HTERT RPE-1 (cell line): ENCODE data around the gene TBXAS1.

ENCODE experiments used
- in situ Hi-C: fragments of 300-500 bp; cut with MboI; formaldehyde crosslinking; loops from 4 replicates; pipeline ENCODE4 v1.14.3; 2020; ENCODE audit warnings: low sequenced_read_pairs

Gene TBXAS1

DNA sequence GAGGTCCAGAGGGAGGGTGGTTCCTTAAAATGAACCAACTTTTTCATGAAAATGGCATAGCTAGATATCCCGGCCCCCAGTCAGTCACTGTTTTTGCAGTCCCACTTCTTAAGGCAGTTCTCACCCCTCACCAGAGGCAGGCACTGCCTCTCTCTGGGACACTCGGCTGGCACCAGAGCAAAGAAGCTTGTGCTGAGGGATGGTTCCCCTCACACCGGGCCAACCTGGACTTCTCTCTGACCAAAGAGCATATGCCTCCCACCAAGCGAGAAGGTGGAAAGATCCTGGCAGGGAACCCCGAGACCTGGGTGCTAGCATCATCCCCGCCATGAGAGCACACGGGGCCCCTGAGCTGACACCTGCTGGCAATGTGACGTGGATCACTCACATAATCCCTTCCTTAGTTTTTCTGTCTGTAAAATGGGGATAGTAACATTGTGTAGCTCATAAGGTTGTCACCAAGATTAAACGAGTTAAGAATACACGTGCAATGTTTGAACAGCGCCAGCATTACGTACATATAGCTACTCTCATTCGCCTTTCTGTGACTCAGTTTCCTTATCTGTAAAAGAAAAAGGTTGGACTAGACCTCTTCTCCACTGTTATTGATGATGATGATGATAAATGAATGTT is 145.2 kb downstream of the TBXAS1 start:
- in situ Hi-C loops, result no loop called here

DNA sequence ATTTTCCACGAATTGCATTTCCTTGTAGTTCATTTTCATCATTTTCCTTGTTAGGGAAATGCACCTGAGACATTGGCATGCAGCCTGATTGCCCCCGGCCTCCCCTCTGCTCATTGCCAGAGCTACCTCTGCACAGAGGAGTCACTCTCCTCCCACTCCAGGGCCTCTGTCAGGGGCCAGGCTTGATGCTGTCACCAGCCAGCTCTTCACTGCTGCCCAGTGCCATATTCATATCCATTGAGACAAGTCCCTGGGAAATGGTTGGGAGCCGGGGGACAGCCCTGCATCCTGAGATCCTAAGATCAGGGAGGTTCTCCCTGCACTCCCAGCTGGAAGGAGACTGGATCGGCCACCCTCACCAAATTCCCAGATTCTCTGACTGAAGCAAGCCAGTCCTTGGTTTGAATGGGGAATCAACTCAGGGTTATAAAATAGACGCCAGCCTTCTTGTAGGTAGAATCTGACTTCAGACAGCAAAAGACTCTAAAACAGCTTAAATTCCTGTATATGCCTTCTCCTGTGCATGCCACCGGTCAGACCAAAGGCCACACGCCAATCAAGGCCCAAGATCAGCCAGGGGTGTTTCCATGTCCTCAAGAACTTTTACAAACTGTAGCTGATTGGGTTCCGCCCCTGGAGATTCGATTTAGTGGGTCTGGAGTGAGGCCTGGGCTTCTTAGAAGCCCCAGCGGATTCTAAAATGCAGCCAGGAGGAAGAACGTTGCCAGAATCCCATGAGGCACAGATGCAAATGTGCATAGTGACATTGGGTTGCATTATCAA is 147.2 kb downstream of the TBXAS1 start:
- in situ Hi-C loops, result no loop called here

DNA sequence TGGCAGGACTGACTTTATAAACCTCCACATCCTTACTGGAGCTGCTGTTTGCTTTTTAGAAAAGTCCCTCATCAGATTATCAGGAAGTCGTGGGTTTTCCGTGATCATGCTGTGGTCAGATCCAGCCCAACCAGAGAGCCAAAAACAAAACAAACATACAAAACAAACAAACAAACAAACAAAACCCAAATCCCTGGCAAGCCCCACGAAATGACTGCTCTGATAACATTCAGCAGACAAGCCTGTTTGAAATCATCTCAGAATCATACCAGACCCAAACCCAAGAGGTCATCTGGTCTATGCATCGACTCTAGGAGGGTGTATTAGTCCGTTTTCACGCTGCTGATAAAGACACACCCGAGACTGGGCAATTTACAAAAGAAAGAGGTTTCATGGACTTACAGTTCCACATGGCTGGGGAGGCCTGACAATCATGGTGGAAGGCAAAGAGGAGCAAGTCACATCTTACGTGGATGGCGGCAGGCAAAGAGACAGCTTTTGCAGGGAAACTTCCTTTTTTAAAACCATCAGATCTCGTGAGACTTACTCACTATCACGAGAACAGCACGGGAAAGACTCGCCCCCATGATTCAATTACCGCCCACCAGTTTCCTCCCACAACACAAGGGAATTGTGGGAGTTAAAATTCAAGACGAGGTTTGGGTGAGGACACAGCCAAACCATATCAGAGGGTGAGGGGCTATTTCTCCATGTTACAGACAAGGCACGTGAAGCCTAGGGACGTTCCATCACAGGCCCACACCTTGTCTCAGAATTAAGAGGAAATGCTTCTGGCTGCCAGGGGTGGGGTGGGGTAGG is 148.0 kb downstream of the TBXAS1 start:
- in situ Hi-C loops, result no loop called here

DNA sequence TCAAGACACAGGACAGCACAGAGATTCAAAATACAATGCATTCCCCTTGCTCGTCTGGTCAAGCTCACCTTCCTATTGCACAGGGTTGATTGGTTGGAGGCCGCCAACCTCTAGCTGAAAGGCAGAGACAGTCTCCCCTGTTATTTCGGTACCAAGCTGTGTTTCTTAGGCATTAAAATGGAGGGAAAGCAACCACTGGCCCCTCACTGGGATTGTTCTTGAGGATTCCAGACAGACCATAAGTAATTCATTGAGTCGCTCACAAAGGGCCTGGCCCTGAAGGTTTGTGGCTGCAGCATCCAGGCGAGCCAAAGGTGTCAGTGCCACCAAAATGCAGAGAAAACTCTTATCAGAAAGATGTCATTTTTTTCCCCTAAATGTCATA is 152.4 kb downstream of the TBXAS1 start:
- in situ Hi-C loops, result no loop called here

DNA sequence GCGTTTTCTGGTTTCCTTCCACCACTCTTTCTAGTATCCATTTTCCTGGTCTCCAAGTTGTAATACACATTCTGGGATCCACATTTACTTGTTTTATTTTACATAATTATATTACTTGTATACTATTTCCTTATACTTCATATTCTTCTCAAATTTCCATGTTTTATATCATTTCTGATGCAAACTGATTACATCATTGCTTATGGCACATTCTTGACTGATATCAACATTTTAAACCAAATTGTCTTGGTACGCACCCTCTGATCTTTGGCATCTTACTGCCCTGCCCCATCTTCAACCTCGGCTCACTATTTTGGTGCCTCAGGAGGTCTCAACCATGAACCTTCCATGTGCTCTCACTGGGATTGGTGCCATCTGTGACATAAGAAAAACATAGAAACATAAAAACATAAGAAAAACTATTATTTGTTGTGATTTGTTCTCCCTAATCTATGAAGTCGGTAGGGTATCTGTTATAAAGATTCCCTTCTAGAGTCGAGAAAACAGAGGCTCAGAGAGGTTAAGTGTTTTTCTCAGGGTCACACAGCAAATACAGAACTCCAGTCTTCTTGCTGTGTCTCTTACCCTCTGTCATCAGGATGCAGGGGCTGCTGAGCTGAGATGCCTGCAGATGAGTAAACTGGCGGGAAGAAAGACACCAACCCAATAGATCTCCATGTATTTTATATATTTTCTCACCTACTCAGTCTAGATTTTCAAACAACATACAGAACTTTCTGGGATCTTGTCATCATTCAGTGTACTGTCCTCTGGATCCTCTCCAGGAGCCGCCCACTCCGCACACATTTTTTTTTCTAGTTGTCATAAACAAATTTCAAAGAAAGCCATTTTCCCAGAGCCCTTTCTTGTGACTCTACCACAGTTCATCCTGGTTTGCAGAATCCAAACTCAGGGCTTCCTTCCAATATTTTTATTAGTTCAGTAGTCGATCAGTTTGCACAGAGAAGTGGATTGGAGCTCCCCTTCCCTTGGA is 154.2 kb downstream of the TBXAS1 start:
- in situ Hi-C loops, result no loop called here

DNA sequence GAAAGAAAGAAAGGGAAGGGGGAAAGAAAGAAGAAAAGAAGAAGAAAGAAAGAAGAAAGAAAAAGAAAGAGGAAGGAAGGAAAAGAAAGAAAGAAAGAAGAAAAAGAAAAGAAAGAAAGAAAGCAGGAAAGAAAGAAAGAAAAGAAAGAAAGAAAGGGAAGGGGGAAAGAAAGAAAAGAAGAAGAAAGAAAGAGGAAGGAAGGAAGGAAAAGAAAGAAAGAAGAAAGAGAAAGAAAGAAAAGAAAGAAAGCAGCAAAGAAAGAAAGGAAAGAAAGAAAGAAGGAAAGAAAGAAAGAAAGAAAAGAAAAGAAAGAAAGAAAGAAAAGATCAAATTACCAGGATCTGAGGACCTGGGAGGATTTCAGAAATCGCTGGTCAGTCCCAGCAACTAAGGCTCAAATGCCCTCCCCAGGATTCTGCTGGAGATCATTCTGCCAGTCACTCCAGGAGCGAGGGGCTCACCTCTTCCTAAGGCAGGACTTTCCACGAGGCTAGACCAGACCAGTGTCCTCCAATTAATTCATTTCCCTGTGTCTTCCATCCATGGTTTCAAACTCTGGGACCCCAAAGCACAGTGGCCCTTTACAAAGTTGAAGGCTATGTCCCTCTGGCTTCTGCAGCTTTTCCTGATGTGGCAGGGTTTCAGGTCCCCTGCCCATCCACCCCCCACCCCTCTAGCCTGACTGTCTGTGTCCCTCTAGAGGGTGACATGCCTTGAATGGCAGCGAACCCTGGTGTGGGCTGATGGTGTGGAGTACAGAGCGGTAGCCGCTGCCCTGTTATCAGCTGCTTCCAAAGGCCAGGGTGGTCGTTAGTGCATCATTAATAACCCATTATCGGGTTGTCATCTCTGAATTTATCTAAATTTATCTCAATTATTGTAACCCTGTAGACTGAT is 155.8 kb downstream of the TBXAS1 start:
- in situ Hi-C loops, result no loop called here

DNA sequence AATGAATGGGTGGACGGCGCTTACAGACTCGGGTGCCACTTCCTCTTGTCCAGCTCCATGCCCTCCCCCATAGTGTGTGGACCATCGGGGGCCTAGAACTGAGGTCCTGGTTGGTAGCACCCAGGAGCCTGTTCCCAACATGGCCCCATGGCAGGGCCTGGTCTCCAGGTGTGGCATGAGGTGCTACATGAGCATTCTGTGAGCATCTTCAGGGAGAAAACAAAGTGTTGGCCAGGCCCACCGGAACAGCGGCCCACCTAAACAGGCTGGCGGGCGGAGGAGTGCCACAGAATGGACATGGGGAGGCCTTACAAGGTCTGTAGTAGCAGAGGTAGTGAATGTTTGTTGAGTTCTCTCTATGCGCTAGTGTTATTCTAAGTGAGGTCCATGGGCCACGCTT is 156.7 kb downstream of the TBXAS1 start:
- in situ Hi-C loops, result no loop called here

DNA sequence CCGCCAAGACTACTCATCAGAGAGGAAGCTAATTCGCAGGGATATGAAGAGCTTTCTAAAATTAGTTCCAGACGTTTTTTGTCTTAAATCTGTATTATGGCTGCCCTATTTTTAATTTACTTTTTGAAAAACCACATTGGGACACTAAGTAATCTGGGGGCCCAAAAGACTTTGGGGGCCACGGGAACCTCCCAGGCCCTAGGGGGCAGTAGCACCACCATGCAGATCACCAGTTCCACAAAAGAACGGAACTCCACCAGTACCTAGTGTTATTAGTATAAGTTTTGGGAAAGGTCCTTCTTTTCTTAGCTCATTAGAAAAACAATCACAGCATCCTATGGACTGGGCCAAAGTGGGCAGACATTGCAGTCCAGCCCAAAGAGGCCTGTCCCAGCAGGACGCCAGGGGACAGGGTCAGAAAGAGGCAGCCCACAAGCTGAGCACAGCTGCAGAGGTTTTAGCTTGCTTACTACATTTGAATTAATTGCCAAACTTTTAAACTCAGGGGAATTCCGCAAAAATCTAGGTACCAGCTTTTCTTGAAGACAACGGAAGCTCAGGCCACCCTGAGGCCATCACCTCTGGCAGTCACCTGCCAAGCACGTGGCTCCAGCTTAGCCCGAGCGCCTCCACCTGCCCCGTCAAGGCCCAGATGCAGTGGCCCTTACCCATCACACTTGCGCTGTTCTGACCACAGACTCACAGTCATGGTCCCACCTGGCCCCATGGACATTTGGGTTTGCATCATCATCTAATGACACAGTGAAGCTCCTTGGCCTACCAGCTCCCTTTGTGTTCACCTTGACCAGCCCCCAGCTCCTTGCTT is 158.8 kb downstream of the TBXAS1 start:
- in situ Hi-C loops, result no loop called here

DNA sequence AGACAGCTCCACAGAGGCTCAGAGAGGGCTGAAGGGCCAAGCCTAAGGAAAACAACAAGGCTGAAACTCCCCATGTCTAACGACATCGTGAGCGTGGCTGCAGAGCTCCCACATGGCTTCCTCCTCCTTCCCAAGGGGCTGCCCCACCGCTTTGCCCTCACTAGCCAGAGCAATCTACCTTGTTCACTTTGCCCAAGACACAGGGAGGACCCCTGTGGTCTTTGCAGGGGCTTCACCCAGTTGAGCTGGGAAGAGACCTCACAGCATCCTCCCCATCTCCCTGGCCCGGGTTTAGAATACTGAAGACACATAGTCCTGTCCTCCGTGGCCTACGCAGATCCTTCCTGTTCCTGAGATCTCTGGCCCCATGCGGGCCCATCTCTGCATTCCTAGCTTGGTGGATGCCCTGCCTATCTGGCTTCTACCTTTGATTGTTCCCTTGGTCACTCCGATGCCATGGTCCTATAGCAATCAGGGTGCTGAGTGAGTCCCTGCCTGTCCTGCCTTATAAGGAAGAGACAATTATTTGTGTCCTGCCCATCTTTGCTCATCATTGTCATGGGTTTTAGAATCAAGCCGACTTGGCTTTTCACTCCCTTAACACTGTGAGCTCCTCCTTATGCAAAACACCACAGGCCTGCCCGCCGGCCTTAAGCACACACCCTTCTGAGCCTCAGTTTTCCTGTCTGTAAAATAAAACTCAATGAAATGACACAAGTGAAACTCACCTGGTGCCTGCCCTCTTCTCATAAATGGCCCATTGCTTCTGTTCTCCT is 160.5 kb downstream of the TBXAS1 start:
- in situ Hi-C loops, result no loop called here

DNA sequence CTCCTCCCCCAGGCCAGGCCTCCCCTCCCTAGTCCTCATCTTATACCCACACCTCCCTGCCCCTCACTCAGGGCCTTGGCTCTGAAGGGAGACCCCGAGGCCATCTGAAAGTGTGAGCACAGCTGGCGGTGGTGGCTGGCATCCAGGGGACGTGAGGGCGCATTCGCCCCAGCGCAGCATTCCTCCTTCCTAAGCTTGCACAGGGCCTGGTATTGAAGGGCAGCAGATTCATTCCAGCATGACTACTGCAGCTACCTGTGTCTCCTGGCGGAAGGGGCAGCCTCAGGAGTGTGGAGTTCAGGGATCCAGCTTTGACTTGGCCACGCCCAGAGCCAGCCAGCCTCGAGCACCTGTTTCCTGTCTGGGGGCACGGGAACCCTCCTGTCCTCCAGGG is 161.1 kb downstream of the TBXAS1 start:
- in situ Hi-C loops, result no loop called here

DNA sequence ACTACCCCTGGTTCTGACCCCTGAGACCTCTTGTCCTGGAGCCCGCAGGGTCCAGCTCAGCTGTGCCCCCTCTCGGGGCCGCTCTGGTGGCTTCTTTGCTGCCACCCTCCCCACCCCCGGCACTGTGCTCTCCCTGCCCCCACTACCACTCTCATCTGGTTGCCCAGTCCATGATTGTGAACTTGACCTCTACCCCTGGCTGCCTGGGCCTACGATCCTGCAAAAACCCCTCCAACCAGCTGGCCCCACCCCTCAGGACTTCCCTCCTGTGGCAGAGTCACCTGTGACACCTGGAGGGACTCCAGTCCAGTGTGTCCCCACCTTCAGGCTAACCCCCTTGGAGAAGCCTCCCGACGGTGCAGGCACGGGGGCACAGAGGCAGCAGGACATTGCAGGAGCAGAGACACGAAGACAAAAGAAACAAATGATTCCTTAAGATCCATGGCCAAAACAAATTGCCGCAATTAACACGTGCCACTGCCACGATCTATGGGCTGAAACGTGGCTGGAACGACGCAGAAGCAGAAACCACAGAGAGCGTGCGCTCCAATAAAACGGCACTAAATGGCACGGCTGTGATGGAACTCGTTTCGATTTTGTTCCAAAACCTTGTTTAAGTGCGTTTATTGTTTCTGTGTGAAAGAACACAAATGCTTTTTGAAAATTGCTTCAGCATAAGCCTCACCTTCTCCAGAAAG is 161.7 kb downstream of the TBXAS1 start:
- in situ Hi-C loops, result no loop called here

DNA sequence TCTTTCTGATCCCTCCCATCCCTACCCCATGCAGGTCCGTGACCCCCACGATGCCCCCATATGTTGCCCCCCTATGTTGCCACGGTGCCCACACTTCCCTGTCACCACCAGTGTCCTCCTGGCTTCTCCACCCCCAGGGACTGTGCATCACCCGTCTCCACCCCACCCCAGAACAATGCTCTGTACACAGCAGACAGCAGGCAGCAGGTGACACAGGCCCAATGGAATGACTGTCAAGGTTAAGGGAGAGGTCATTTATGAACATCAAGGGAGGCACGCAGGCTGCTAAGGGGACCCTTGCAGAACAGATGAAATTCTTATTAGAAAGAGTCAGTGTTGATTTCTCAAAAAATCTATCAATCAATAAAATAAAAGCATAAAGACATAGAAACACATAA is 162.2 kb downstream of the TBXAS1 start:
- in situ Hi-C loops, result no loop called here

DNA sequence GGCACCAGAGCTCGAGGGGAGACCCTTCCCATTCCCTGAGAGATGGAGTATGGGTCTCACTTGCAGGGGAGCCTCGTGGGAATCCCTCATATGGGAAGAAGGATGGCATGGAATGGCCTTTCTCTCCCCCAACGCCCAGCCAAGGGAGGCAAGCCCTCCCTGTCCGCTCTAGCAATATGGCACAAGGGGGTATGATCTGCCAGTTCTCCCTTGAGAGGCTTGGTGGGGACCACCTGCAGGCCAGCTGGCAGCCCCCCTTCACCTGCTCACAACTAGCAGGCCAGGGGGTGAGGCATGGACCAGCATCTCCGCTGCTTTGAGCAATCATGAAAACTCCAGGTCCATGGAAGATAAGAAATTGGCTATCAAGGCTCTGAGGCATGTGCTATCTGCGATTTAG is 162.8 kb downstream of the TBXAS1 start:
- in situ Hi-C loops, result no loop called here

DNA sequence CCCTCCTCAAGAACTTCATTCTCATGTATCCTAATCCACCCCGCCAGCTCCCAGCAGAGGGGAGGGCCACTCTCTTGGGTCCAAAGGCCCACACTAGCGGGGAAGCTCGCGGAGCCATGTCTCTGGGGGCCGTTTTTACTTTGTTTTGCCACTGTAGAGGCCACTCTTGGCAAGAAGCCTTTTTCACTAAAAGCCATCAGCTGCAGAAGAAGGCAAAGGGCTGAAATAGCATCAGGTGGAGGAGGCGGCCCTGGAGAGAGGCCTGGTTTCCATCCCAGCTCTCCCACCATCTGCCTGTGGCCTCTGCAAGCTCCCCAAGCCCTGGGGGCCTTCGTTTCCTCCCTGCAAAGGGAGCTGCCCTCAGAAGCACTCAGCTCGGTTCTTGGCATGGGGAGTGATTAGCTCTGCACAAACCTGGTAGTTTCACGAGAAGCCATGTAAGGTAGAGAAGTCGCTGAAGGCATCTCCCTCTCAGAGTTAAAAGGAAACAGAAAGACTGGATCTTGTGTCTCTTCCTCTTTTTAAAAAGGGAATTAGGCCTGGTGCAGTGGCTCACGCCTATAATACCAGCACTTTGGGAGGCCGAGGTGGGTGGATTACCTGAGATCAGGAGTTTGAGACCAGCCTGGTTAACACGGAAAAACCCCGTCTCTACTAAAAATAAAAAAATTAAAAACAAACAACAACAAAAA is 163.4 kb downstream of the TBXAS1 start:
- in situ Hi-C loops, result no loop called here

DNA sequence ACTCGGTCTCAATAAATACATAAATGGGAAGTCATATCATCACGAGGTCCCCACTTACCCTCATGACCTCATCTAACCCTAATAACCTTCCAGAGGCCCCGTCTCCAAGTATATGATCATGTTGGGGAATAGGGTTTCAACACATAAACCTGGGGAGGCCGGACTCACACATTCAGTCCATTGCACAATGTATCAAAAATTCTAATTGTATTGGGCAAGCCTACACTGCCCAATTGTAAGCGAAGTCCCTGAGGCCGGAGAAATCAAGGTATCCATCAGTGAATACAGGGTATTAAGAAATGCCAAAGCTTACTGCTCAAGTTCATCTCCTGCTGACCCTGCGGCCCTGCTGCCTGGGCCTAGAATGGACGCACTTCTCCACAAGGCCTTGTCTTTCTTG is 164.1 kb downstream of the TBXAS1 start:
- in situ Hi-C loops, result no loop called here

DNA sequence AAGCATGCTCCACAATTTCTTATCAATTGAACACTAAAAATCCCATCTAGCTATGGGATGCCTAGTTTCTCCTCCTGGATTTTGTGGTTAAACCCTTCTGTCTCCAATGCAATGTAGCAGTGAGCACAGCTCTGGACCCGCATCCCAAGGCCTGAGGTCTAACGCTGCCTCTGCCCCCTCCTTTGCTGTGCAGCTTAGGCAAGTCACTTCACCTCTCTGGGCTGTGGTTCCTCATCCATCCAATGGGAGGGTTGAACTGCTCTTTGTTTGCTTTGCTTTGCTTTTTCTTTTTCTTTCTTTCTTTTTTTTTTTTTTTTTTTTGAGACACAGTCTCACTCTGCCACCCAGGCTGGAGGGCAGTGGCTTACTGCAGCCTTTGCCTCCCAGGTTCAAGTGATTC is 164.5 kb downstream of the TBXAS1 start:
- in situ Hi-C loops, result no loop called here

DNA sequence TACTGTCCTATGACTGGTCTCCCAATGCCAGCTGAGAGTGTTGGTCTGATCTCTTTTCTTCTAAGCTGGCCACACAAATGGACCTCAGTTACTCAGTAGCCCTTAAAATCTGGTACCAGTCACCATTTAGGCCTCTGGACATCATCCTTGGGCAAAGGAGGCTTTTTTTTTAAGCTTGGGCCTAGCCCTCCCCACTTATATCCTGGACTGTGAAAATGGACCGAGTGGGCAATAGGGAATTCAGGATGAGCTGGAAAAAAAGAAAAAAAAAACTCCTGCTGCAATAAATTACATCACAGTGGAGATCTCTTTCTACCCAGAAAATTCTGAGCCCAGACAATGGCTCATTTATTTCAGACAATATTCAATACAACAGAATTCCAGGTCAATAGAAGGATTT is 165.3 kb downstream of the TBXAS1 start:
- in situ Hi-C loops, result no loop called here
